22Rv1 (cell line): ENCODE data around the gene SNED1.

Source experiments
- H3K27ac ChIP-seq: fragments of 450-650 bp; 2 replicates; pipeline ENCODE4 v1.5.1; 2017
- CTCF ChIP-seq: fragments of 450-650 bp; IDR thresholded peaks from 2 replicates; pipeline ENCODE4 v1.5.1; 2017; ENCODE audit warnings: mild to moderate bottlenecking
- ZFX ChIP-seq: fragments of 450-650 bp; IDR thresholded peaks from 2 replicates; pipeline ENCODE4 v1.6.1; 2017; ENCODE audit warnings: antibody characterized with exemption, borderline replicate concordance

The SNED1 gene

DNA sequence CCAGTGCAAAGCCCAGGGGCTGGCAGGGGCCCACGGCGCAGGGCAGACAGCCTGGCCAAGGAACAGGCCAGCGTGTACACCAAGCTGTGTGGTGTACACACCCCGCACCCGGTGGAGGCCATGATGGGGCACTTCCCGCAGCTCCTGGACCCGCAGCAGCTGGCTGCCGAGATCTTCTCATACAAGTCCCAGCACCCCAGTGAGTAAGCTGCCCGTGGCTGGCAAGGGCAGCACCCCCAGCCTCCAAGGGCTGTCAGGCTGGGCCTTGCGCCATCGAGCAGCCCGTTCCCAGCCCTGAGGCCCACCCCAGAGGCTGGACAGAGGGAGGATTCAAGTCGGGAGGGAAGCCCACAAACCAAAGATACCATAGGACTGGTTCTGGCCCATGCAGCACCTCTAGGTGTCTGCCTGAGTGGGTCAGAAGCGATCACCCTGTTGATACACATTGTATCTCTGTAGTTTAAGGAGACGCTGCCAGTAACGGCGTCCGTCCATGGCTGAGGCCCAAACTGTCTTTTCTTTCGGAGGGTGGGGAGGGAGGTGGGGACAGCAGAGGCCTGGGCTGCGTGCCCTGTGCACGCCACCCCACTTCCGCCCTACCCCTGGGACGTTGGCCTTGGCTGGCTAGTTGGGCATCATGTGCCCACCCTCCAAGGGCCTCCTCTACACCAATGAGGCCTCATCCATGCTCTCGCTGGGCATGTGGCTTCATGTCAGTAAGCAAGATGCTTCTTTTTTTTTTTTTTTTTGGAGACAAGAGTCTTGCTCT, 120.5 kb downstream of the SNED1 start:
- TF ChIP-seq CTCF: no peak
- no peak for TF ChIP-seq ZFX
- 0 out of 2 replicates have a peak overlapping the region, but pooled peaks have one; percentile 3 for H3K27ac ChIP-seq

- TF ChIP-seq ZFX: no peak
- TF ChIP-seq CTCF: no peak
- no peak overlapping the region for H3K27ac ChIP-seq
Measured at GRCh38 chr2:241120440-241120839, 122.0 kb downstream of the SNED1 start.

DNA sequence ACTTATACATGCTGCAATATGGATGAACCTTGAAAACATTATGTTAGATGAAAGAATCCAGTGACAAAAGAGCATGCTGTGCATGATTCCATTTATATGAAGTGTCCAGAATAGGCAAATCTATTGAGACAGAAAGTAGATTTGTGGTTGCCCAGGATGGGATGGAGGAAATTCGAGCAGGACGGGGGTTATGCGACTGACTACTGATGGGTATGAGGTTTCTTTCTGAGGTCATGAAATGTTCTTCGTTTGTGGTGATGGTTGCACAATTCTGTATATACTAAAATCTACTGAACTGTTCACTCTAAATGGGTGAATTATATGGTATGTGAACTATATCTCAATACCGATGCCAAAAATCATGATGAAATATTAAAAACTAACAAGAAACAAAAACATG, 122.6 kb downstream of the SNED1 start:
- TF ChIP-seq CTCF: no peak
- no peak for TF ChIP-seq ZFX
- H3K27ac ChIP-seq: no peak overlapping the region

DNA sequence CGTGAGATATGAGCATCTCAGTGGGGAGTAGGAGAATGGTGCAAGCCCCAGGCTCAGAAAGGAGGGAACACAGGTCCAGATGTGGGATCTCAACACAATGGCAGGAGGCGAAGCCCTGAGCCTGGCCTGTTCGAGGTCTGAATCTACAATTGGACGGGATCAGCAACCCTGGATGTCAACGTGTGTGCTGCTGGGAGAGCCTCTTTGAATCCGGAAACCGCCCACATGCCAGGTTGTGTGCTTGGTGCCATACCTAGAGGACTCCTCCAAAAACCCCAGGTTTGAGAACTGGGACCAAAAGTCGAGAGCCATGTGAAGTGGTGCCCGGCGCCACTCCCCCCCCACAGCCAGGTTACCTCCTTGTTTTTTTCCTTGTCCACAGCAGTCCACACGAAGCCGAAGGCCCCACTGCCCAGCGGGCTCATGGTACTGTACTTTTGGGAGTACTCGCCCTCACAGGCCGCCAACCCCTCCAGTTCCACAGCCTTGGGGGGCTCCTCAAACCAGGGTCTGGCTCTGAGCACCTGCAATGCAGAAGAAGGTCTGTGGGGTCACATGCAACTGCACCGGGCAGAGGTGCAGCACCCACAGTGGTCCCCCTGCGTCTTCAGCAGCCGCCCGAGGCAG, 124.1 kb downstream of the SNED1 start:
- no peak for TF ChIP-seq CTCF
- TF ChIP-seq ZFX: no peak
- no peak overlapping the region for H3K27ac ChIP-seq

DNA sequence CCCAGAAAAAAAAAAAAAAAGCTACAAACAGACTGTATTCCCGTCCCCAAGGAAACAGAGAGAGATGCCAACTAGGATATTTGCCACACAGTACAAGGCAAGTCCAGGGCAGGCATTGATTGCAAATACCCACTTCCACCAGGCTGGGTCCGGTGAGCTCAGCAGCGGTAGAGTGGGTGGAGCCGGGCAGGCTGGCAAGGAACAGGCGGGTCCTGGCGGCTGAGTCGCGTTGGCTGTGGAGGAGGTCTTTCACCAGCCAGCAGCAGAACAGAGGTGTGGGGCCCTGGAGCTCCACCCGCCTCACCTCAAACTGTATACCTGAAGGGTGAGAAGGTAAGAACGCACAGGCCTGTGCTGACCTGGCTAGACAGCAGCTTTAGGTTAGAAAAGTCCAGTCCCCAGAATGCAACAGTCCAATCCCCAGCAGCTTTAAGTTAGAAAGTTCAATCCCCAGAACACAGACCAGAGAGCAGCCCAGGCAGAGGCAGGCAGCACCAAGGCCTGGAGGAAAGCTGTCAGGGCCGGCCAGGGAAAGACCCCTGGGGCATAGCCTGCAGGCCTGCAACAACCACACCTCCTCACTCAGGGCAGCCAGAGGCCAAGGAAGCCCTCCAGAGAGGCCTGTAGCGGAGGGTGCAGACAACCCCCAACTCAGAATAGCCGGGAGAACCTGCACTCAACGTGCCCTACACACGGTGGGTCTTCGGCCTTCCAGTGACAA, 125.6 kb downstream of the SNED1 start:
- peak overlapping the region; percentile 18; the same call in 1 of the 2 replicates for H3K27ac ChIP-seq
- no peak for TF ChIP-seq ZFX
- no peak for TF ChIP-seq CTCF

- H3K27ac ChIP-seq: no peak overlapping the region
- TF ChIP-seq ZFX (no peak), CTCF (no peak)
Measured at GRCh38 chr2:241125626-241126025, 127.2 kb downstream of the SNED1 start.

GRCh38 chr2:241126201-241126611, 127.8 kb downstream of the SNED1 start:
- TF ChIP-seq ZFX: no peak
- no peak for TF ChIP-seq CTCF
- no peak overlapping the region for H3K27ac ChIP-seq
